Measurements from ENCODE around the gene DPP4. TPM values are rescaled to one million over a fixed set of nuclear protein-coding genes. Genes with fewer than 3 reads are reported as not detected.

Gene DPP4
- total and polyA plus RNA-seq, 2 of the 13 experiments (the other 11 are each of a cell fraction or from before 2014, with no cell fraction given): 39.4 to 109 TPM

DNA sequence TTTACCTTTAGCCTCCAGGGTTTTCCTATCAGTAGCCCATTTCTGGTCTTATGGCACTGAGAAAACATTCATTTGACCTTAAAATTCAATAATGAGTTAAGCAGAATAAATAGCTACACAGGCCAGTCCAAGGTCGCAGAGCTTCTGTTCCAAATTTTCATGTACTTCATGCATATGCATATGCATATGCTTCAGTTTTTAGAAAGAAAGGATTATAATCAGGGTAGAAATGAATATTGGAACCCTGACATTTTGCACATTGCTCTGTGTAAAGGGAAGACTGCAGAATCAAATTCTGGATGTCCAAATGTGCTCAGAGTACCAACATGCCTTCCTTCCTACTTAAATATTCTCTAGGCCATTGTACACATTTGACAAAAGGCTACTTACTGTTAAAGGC lies 104.9 kb downstream of the DPP4 start:
- Histone ChIP-seq H3K4me3 (replicated peaks in 1 of 3; ENCODE audit: insufficient read depth in 1 of 3, low read depth in 2 of 3, low read length in 3 of 3) (no peak overlapping the region), H2AFZ (ENCODE audit: low read length) (no peak overlapping the region), H3K36me3 (replicated peaks in 1 of 2; ENCODE audit: control insufficient read depth in 1 of 2, insufficient read depth in 2 of 2, low read length in 2 of 2) (no peaks in the 10 kb centered on the region), H3K4me1 (ENCODE audit: insufficient read depth, low read length) (peaks cover 6% of the 10 kb centered on the region; the same call in 1 of the 2 replicates), H4K20me1 (ENCODE audit: insufficient read depth, low read length) (no peaks in the 10 kb centered on the region), H3K9me3 (ENCODE audit: low read length) (no peaks in the 10 kb centered on the region), H3K4me2 (ENCODE audit: low read depth, low read length) (no peak overlapping the region), H3K79me2 (ENCODE audit: insufficient read depth, low read length) (no peaks in the 10 kb centered on the region), H3K27me3 (ENCODE audit: control insufficient read depth in 1 of 2, insufficient read depth in 2 of 2, low read length in 2 of 2) (no peaks in the 10 kb centered on the region), H3K27ac (ENCODE audit: extremely low read length, insufficient read depth, low read length) (no peak overlapping the region), H3K9ac (ENCODE audit: insufficient read depth, low read depth, low read length) (no peak overlapping the region)
- no peak for FAIRE-seq
- no peak for ATAC-seq
- POLR2A ChIA-PET: no interaction called here
- intact Hi-C loops (cut with micrococcal nuclease; ENCODE audit: unreplicated experiment): no loop called here
- TF ChIP-seq, protein P1, sequence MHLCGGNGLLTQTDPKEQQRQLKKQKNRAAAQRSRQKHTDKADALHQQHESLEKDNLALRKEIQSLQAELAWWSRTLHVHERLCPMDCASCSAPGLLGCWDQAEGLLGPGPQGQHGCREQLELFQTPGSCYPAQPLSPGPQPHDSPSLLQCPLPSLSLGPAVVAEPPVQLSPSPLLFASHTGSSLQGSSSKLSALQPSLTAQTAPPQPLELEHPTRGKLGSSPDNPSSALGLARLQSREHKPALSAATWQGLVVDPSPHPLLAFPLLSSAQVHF (CRISPR knock-in tag; IDR thresholded peaks at IDR 0.05): no peak
- no peak for TF ChIP-seq GATAD2A (CRISPR knock-in tag; IDR thresholded peaks at IDR 0.05)
- no peak for TF ChIP-seq ETV5 (CRISPR knock-in tag; IDR thresholded peaks at IDR 0.05; ENCODE audit: borderline replicate concordance)
- TF ChIP-seq NBN (conservative IDR thresholded peaks at IDR 0.05): no peak
- TF ChIP-seq ZNF354B (CRISPR knock-in tag; IDR thresholded peaks at IDR 0.05): no peak
- TF ChIP-seq, protein P2, sequence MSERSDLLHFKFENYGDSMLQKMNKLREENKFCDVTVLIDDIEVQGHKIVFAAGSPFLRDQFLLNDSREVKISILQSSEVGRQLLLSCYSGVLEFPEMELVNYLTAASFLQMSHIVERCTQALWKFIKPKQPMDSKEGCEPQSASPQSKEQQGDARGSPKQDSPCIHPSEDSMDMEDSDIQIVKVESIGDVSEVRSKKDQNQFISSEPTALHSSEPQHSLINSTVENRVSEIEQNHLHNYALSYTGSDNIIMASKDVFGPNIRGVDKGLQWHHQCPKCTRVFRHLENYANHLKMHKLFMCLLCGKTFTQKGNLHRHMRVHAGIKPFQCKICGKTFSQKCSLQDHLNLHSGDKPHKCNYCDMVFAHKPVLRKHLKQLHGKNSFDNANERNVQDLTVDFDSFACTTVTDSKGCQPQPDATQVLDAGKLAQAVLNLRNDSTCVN (CRISPR knock-in tag; IDR thresholded peaks at IDR 0.05; ENCODE audit: borderline replicate concordance): no peak
- TF ChIP-seq GTF3A (CRISPR knock-in tag; conservative IDR thresholded peaks at IDR 0.05): no peak
- TF ChIP-seq, protein P3, sequence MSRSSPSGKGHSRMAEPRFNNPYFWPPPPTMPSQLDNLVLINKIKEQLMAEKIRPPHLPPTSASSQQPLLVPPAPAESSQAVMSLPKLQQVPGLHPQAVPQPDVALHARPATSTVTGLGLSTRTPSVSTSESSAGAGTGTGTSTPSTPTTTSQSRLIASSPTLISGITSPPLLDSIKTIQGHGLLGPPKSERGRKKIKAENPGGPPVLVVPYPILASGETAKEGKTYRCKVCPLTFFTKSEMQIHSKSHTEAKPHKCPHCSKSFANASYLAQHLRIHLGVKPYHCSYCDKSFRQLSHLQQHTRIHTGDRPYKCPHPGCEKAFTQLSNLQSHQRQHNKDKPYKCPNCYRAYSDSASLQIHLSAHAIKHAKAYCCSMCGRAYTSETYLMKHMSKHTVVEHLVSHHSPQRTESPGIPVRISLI (CRISPR knock-in tag; IDR thresholded peaks at IDR 0.05; ENCODE audit: borderline replicate concordance): no peak
- no peak for TF ChIP-seq SRSF1 (optimal IDR thresholded peaks at IDR 0.05; ENCODE audit: low read depth, low read length)
- TF ChIP-seq, protein P4, sequence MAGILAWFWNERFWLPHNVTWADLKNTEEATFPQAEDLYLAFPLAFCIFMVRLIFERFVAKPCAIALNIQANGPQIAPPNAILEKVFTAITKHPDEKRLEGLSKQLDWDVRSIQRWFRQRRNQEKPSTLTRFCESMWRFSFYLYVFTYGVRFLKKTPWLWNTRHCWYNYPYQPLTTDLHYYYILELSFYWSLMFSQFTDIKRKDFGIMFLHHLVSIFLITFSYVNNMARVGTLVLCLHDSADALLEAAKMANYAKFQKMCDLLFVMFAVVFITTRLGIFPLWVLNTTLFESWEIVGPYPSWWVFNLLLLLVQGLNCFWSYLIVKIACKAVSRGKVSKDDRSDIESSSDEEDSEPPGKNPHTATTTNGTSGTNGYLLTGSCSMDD (CRISPR knock-in tag; IDR thresholded peaks at IDR 0.05): no peak
- no peak for TF ChIP-seq CAMTA2 (CRISPR knock-in tag; IDR thresholded peaks at IDR 0.05; ENCODE audit: borderline replicate concordance)
- TF ChIP-seq SKI (IDR thresholded peaks at IDR 0.05; ENCODE audit: partially characterized antibody): no peak
- TF ChIP-seq HNRNPH1 (optimal IDR thresholded peaks at IDR 0.05; ENCODE audit: low read depth, low read length): no peak
- TF ChIP-seq, protein P5, sequence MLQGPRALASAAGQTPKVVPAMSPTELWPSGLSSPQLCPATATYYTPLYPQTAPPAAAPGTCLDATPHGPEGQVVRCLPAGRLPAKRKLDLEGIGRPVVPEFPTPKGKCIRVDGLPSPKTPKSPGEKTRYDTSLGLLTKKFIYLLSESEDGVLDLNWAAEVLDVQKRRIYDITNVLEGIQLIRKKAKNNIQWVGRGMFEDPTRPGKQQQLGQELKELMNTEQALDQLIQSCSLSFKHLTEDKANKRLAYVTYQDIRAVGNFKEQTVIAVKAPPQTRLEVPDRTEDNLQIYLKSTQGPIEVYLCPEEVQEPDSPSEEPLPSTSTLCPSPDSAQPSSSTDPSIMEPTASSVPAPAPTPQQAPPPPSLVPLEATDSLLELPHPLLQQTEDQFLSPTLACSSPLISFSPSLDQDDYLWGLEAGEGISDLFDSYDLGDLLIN (CRISPR knock-in tag; IDR thresholded peaks at IDR 0.05; ENCODE audit: borderline replicate concordance): no peak
- no peak for TF ChIP-seq DR1 (CRISPR knock-in tag; IDR thresholded peaks at IDR 0.05)
- TF ChIP-seq MTA3 (CRISPR knock-in tag; IDR thresholded peaks at IDR 0.05): no peak
- TF ChIP-seq SMAD9 (CRISPR knock-in tag; IDR thresholded peaks at IDR 0.05): no peak
- BruUV-seq (replicated peaks): no TSS peak
- CTCF ChIA-PET (ENCODE audit: low intra/inter-chr PET ratio, low total read pairs): no interaction called here
- DNase-seq (ENCODE audit: low spot score): no peak
- in situ Hi-C loops (cut with HindIII; ENCODE audit: extremely low pct_ligation_motif_present, low pct_unique_long_range_greater_than_20kb): no loop called here
- 0% methylated on average over 1 of the region's 1 CpG for WGBS (ENCODE audit: low lambda C conversion rate)
